RWPE2 (cell line): ENCODE data around the gene COPS8.

Source experiments
- ATAC-seq: fragments of 200-7000 bp; cut with Tn5 transposase; 3 replicates; pipeline ENCODE4 v1.9.1; 2021; ENCODE audit warnings: low read depth
- DNase-seq: peaks from one replicate; pipeline ENCODE4 v3.0.0-alpha.2; 2020; ENCODE audit warnings: low spot score
- H3K27ac ChIP-seq: fragments of 450-650 bp; 2 replicates; pipeline ENCODE4 v1.5.1; 2017; ENCODE audit warnings: mild to moderate bottlenecking; ENCODE audit not compliant: poor library complexity, severe bottlenecking
- H3K27me3 ChIP-seq: fragments of 250-450 bp; sonication (Bioruptor Pico); 2 replicates; pipeline ENCODE4 v1.5.1; 2021; ENCODE audit warnings: mild to moderate bottlenecking, moderate library complexity; ENCODE audit not compliant: insufficient read depth, poor library complexity, severe bottlenecking
- H3K36me3 ChIP-seq: fragments of 250-450 bp; sonication (Bioruptor Pico); 2 replicates; pipeline ENCODE4 v1.5.1; 2020; ENCODE audit warnings: low read depth, mild to moderate bottlenecking, moderate library complexity
- H3K4me1 ChIP-seq: fragments of 250-450 bp; sonication (Bioruptor Pico); 2 replicates; pipeline ENCODE4 v1.5.1; 2021; ENCODE audit warnings: mild to moderate bottlenecking, moderate library complexity; ENCODE audit not compliant: insufficient read depth, poor library complexity, severe bottlenecking
- H3K4me3 ChIP-seq: fragments of 250-450 bp; sonication (Bioruptor Pico); 2 replicates; pipeline ENCODE4 v1.5.1; 2021; ENCODE audit warnings: mild to moderate bottlenecking, moderate library complexity; ENCODE audit not compliant: severe bottlenecking
- H3K9me3 ChIP-seq: fragments of 250-450 bp; sonication (Bioruptor Pico); 2 replicates; pipeline ENCODE4 v1.5.1; 2021; ENCODE audit warnings: mild to moderate bottlenecking, moderate library complexity; ENCODE audit not compliant: severe bottlenecking
- CTCF ChIP-seq: fragments of 450-650 bp; IDR thresholded peaks from one replicate; pipeline ENCODE4 v1.5.1; 2017; ENCODE audit warnings: mild to moderate bottlenecking, moderate library complexity; ENCODE audit not compliant: poor library complexity, severe bottlenecking

Gene COPS8

DNA sequence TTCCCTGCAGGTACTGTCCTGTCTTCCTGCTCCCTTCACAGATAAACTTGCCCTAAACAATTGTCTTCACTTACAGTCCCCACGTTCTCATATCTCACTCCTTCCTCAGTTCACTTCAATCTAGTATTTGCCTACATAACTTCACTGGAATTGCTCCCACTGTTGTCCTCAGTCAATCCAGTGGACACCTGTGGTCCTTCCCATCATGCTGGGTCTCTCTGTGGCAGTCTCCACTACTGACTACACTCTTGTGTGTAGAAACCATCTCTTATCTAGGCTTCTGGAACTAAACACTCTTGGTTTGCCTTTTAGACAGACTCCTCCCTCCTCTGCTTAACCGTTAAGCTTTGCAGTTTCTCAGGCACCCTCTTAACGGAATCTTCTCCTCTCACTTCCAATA, 58.8 kb downstream of the COPS8 start:
- Histone ChIP-seq H3K36me3 (no peaks in the 10 kb centered on the region), H3K4me3 (no peak overlapping the region), H3K4me1 (peaks cover 5% of the 10 kb centered on the region), H3K27ac (no peak overlapping the region), H3K27me3 (no peaks in the 10 kb centered on the region), H3K9me3 (peaks cover 11% of the 10 kb centered on the region)
- no peak for DNase-seq
- no peak for ATAC-seq
- no peak for TF ChIP-seq CTCF

DNA sequence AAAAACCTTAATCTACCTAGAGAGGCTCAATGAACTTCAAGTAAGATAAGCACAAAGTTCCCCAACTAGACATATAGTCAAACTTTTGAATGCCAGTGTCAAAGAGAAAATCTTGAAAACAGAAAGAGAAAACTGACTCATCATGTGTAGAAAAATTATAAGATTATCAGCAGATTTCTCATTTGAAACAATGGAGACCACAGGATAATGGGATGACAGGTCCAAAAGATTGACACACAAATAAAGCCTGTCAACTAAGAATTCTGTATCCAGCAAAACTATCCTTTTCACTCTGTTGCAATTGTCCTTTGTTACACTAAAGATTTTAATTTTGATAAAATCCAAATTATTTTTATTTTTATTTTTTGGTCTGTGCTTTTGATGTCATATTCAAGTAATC, 61.6 kb downstream of the COPS8 start:
- H3K4me1 ChIP-seq = peaks cover 5% of the 10 kb centered on the region
- no peak overlapping the region for H3K27ac ChIP-seq
- H3K4me3 ChIP-seq = no peak overlapping the region
- no peak for ATAC-seq
- H3K36me3 ChIP-seq = no peaks in the 10 kb centered on the region
- TF ChIP-seq CTCF = no peak
- no peaks in the 10 kb centered on the region for H3K27me3 ChIP-seq
- no peak for DNase-seq
- H3K9me3 ChIP-seq = peaks cover 11% of the 10 kb centered on the region

DNA sequence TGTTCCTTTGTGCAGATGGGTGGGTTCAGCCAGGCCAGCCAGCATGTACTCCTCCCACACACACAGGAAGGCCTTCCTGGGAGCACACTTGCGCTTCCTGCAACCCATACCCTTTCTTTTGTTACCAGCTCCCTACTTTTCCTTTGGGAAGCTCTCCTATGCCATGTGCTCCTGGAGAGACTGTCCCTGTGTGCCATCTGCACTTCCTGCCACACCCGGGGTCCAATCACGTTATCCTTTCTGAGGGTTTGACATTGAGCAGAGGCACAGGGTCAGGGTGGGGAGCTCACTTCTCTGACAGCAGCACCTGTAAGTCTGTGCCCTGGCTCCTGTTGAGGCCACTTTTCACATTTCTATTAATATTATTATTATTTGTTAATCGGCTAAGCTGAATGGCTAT, 62.9 kb downstream of the COPS8 start:
- H3K36me3 ChIP-seq = no peaks in the 10 kb centered on the region
- H3K9me3 ChIP-seq = peaks cover 11% of the 10 kb centered on the region
- TF ChIP-seq CTCF = no peak
- DNase-seq (no peak), ATAC-seq (no peak)
- no peak overlapping the region for H3K27ac ChIP-seq
- no peak overlapping the region for H3K4me3 ChIP-seq
- H3K27me3 ChIP-seq = no peaks in the 10 kb centered on the region
- peaks cover under 1% of the 10 kb centered on the region for H3K4me1 ChIP-seq

GRCh38 chr2:237149425-237149824, 63.7 kb downstream of the COPS8 start:
- DNase-seq (no peak), ATAC-seq (no peak)
- H3K9me3 ChIP-seq = peaks cover 11% of the 10 kb centered on the region
- TF ChIP-seq CTCF = no peak
- H3K36me3 ChIP-seq = no peaks in the 10 kb centered on the region
- no peak overlapping the region for H3K4me3 ChIP-seq
- H3K27ac ChIP-seq = no peak overlapping the region
- no peaks in the 10 kb centered on the region for H3K27me3 ChIP-seq
- H3K4me1 ChIP-seq = no peaks in the 10 kb centered on the region
